OCI-LY7 (cell line): ENCODE data around the gene XIST. TPM values are rescaled to one million over a fixed set of nuclear protein-coding genes. Genes with fewer than 3 reads are reported as not detected.

ENCODE experiments used
- BruUV-seq: library from RNA; stranded (reverse); fragments of 400-500 nt; replicated peaks from 2 replicates; lab custom pipeline; 2021; lab: Mats Ljungman, UMichigan
- CTCF ChIA-PET: fragments of 300-600 bp; sonication (Branson Sonifier 250); formaldehyde crosslinking; loops from one replicate; lab custom pipeline; 2022; ENCODE audit warnings: antibody characterized with exemption; ENCODE audit not compliant: unreplicated experiment; lab: Charles Lee
- POLR2A ChIA-PET: fragments of 300-600 bp; sonication (Branson Sonifier 250); formaldehyde crosslinking; loops from one replicate; lab custom pipeline; 2022; ENCODE audit warnings: antibody characterized with exemption; lab: Charles Lee
- DNase-seq: peaks from one replicate; pipeline ENCODE4 v3.0.0-alpha.2; 2015; ENCODE audit warnings: low spot score
- H2AFZ ChIP-seq: fragments of 200-600 bp; sonication (generic), shearing (Covaris generic); 2 replicates; pipeline ENCODE4 v1.6.1; 2014; ENCODE audit warnings: mild to moderate bottlenecking, antibody characterized with exemption, low read length, moderate library complexity
- H3K27ac ChIP-seq: fragments of 200-600 bp; sonication (generic); 2 replicates; pipeline ENCODE4 v1.5.1; 2014; ENCODE audit warnings: mixed run types, low read depth, mild to moderate bottlenecking, moderate library complexity, low read length, inconsistent platforms; ENCODE audit not compliant: poor library complexity, severe bottlenecking
- H3K36me3 ChIP-seq: fragments of 200-600 bp; sonication (generic); 2 replicates; pipeline ENCODE4 v1.6.1; 2014; ENCODE audit warnings: mild to moderate bottlenecking, antibody characterized with exemption, low read length, moderate library complexity, mixed read lengths; ENCODE audit not compliant: insufficient read depth
- H3K4me1 ChIP-seq: fragments of 200-600 bp; sonication (generic); 2 replicates; pipeline ENCODE4 v1.5.1; 2014; ENCODE audit warnings: mild to moderate bottlenecking, low read length; ENCODE audit not compliant: insufficient read depth, poor library complexity, severe bottlenecking
- H3K4me2 ChIP-seq: fragments of 200-600 bp; sonication (generic); 2 replicates; pipeline ENCODE4 v1.6.1; 2014; ENCODE audit warnings: mild to moderate bottlenecking, low read length
- H3K4me3 ChIP-seq: fragments of 200-600 bp; sonication (generic); 2 replicates; pipeline ENCODE4 v1.5.1; 2014; ENCODE audit warnings: mild to moderate bottlenecking, low read depth, low read length; ENCODE audit not compliant: poor library complexity, severe bottlenecking
- H3K79me2 ChIP-seq: fragments of 200-600 bp; sonication (generic); 2 replicates; pipeline ENCODE4 v1.6.1; 2016; ENCODE audit warnings: low read depth, mild to moderate bottlenecking, low read length, moderate library complexity, mixed read lengths; ENCODE audit not compliant: insufficient read depth
- H3K9me2 ChIP-seq: fragments of 200-600 bp; sonication (generic); 2 replicates; pipeline ENCODE4 v1.6.1; 2016; ENCODE audit warnings: mild to moderate bottlenecking, low read length, mixed read lengths; ENCODE audit not compliant: insufficient read depth
- H3K9me3 ChIP-seq: fragments of 200-600 bp; sonication (generic); 2 replicates; pipeline ENCODE4 v1.6.1; 2014; ENCODE audit warnings: mild to moderate bottlenecking, mixed run types, low read length, mixed read lengths
- H4K20me1 ChIP-seq: fragments of 200-600 bp; sonication (generic); 2 replicates; pipeline ENCODE4 v1.6.1; 2014; ENCODE audit warnings: mild to moderate bottlenecking, antibody characterized with exemption, low read length, moderate library complexity, mixed read lengths; ENCODE audit not compliant: insufficient read depth
- EZH2phosphoT487 ChIP-seq: fragments of 200-600 bp; sonication (generic); IDR thresholded peaks from 2 replicates; pipeline ENCODE4 v1.6.1; 2018; ENCODE audit warnings: low read depth, borderline replicate concordance, mild to moderate bottlenecking, mixed run types, antibody characterized with exemption, low read length, moderate library complexity, mixed read lengths
- intact Hi-C: fragments of 100-400 bp; cut with micrococcal nuclease; formaldehyde crosslinking; loops from one replicate; pipeline ENCODE4 v1.10.0; 2022; ENCODE audit not compliant: unreplicated experiment
- total RNA-seq, 2 experiments: library from RNA; depleted of rRNA in 1 of 2; stranded (reverse); fragments of >200 nt in 1 of 2; shearing (Covaris generic) in 1 of 2; gene quantifications; 2 replicates each; pipeline ENCODE4 v1.2.3, GENCODE V29; 2014 to 2022
- TF ChIP-seq, protein P1 (sequence below): fragments of 200-600 bp; sonication (generic); conservative IDR thresholded peaks from 2 replicates; pipeline ENCODE4 v1.5.1; 2014; ENCODE audit warnings: mild to moderate bottlenecking, antibody characterized with exemption, low read length, moderate library complexity, mixed read lengths

XIST gene
- total RNA-seq, 2 experiments from 2014 or later = not detected

- H3K4me2 ChIP-seq = no peak overlapping the region
- CTCF ChIA-PET = no interaction called here
Measured at GRCh38 chrX:73836956-73837477, 15.5 kb downstream of the XIST start.

GRCh38 chrX:73834219-73834618, 18.3 kb downstream of the XIST start:
- Histone ChIP-seq H3K27ac (no peak overlapping the region), H3K9me2 (no peaks in the 10 kb centered on the region), H3K9me3 (no peaks in the 10 kb centered on the region), H4K20me1 (no peaks in the 10 kb centered on the region), H3K4me3 (no peak overlapping the region), H2AFZ (no peak overlapping the region), H3K79me2 (no peaks in the 10 kb centered on the region), H3K4me2 (no peak overlapping the region), H3K36me3 (no peaks in the 10 kb centered on the region), H3K4me1 (no peaks in the 10 kb centered on the region)
- TF ChIP-seq, protein P1, sequence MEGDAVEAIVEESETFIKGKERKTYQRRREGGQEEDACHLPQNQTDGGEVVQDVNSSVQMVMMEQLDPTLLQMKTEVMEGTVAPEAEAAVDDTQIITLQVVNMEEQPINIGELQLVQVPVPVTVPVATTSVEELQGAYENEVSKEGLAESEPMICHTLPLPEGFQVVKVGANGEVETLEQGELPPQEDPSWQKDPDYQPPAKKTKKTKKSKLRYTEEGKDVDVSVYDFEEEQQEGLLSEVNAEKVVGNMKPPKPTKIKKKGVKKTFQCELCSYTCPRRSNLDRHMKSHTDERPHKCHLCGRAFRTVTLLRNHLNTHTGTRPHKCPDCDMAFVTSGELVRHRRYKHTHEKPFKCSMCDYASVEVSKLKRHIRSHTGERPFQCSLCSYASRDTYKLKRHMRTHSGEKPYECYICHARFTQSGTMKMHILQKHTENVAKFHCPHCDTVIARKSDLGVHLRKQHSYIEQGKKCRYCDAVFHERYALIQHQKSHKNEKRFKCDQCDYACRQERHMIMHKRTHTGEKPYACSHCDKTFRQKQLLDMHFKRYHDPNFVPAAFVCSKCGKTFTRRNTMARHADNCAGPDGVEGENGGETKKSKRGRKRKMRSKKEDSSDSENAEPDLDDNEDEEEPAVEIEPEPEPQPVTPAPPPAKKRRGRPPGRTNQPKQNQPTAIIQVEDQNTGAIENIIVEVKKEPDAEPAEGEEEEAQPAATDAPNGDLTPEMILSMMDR = no peak
- no peak for TF ChIP-seq EZH2phosphoT487
- POLR2A ChIA-PET = no interaction called here
- no peak for DNase-seq
- BruUV-seq = no TSS peak
- CTCF ChIA-PET = no interaction called here
- intact Hi-C loops = no loop called here

More at GRCh38 chrX:73836956-73837477, 15.5 kb downstream of the XIST start:
- POLR2A ChIA-PET = no interaction called here
- H3K9me2 ChIP-seq = no peaks in the 10 kb centered on the region
- DNase-seq = no peak
- no peaks in the 10 kb centered on the region for H3K4me1 ChIP-seq
- H3K4me3 ChIP-seq = no peak overlapping the region
- no peak overlapping the region for H3K27ac ChIP-seq
- no peaks in the 10 kb centered on the region for H4K20me1 ChIP-seq
- TF ChIP-seq EZH2phosphoT487 = no peak
- TF ChIP-seq, protein P1 = no peak
- no peak overlapping the region for H2AFZ ChIP-seq
- BruUV-seq = no TSS peak
- H3K9me3 ChIP-seq = no peaks in the 10 kb centered on the region
- no peaks in the 10 kb centered on the region for H3K79me2 ChIP-seq
- intact Hi-C loops = no loop called here
- H3K36me3 ChIP-seq = no peaks in the 10 kb centered on the region

DNA sequence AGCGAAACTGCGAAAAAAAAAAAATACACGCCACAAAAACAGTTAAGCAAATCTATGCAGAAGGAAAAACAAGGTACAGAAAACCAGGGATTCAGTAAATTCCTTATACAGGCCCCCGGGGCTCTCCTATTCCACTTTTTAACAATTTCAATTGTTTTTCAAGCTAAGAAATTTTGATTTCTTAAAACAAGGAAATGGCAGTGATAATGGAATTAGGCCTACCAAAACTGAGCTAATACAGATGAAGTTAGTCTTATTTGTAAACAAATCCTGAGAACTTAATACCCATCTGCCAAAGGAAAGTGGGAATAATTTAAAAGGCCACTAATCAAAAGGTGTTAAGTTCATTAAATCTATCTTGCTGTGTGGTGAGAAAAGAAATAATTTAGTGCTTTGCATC, 20.2 kb downstream of the XIST start:
- no peak overlapping the region for H3K4me2 ChIP-seq
- no peak overlapping the region for H3K4me3 ChIP-seq
- intact Hi-C loops = no loop called here
- CTCF ChIA-PET = no interaction called here
- POLR2A ChIA-PET = no interaction called here
- no peaks in the 10 kb centered on the region for H3K4me1 ChIP-seq
- no TSS peak for BruUV-seq
- no peak overlapping the region for H2AFZ ChIP-seq
- no peaks in the 10 kb centered on the region for H3K79me2 ChIP-seq
- H3K9me2 ChIP-seq = no peaks in the 10 kb centered on the region
- no peak for DNase-seq
- no peaks in the 10 kb centered on the region for H3K36me3 ChIP-seq
- no peaks in the 10 kb centered on the region for H4K20me1 ChIP-seq
- H3K27ac ChIP-seq = no peak overlapping the region
- H3K9me3 ChIP-seq = no peaks in the 10 kb centered on the region
- no peak for TF ChIP-seq EZH2phosphoT487
- TF ChIP-seq, protein P1 = no peak
